Eye (tissue), 1 donor: ENCODE measurements around the gene DUSP8.
"Not testable (repeated sequence)": the region's sequence is repeated elsewhere in the genome, so short reads cannot be mapped to it uniquely, and the experiment has no call there.

ENCODE experiments used
- DNase-seq: peaks from one replicate; pipeline ENCODE4 v3.0.0-alpha.2; 2015

DUSP8 gene

GRCh38 chr11:1511937-1512496, 60.1 kb downstream of the DUSP8 start:
- no peak for DNase-seq

- DNase-seq = no peak
Measured at GRCh38 chr11:1510928-1511327, 61.1 kb downstream of the DUSP8 start.

GRCh38 chr11:1510351-1510750, 61.7 kb downstream of the DUSP8 start:
- not testable (repeated sequence) for DNase-seq

GRCh38 chr11:1509626-1510255, 62.3 kb downstream of the DUSP8 start:
- no peak for DNase-seq

GRCh38 chr11:1508986-1509385, 63.1 kb downstream of the DUSP8 start:
- DNase-seq = no peak

GRCh38 chr11:1508491-1508891, 63.6 kb downstream of the DUSP8 start:
- no peak for DNase-seq

- no peak for DNase-seq
Measured at GRCh38 chr11:1507381-1508140, 64.5 kb downstream of the DUSP8 start.

GRCh38 chr11:1506981-1507380, 65.1 kb downstream of the DUSP8 start:
- DNase-seq = no peak

- no peak for DNase-seq
Measured at GRCh38 chr11:1505480-1505879, 66.6 kb downstream of the DUSP8 start.

GRCh38 chr11:1504581-1505290, 67.3 kb downstream of the DUSP8 start:
- no peak for DNase-seq

- DNase-seq = no peak
Measured at GRCh38 chr11:1504138-1504537, 67.9 kb downstream of the DUSP8 start.
